OCI-LY3 (cell line): ENCODE data around the gene NCKAP5.

Experiments
- H2AFZ ChIP-seq: fragments of 200-600, 300-600 bp; shearing (Covaris generic); 2 replicates; pipeline ENCODE4 v1.6.0; 2014; ENCODE audit warnings: antibody characterized with exemption, low read depth, low read length
- H3K27ac ChIP-seq: fragments of 200-600, 300-600 bp; sonication (generic); 2 replicates; pipeline ENCODE4 v1.5.1; 2014; ENCODE audit warnings: mild to moderate bottlenecking, low read length, moderate library complexity, mixed read lengths
- H3K27me3 ChIP-seq: fragments of 200-600, 300-600 bp; sonication (generic); 2 replicates; pipeline ENCODE4 v1.6.1; 2014; ENCODE audit warnings: low read depth, low read length, mixed read lengths
- H3K36me3 ChIP-seq: fragments of 200-600, 300-600 bp; sonication (generic); replicated peaks from 2 replicates; pipeline ENCODE3; 2014; ENCODE audit warnings: low read depth, low read length, mixed read lengths
- H3K4me1 ChIP-seq: fragments of 300-600, 200-600 bp; sonication (generic); 2 replicates; pipeline ENCODE4 v1.6.1; 2014; ENCODE audit warnings: low read length, mixed read lengths
- H3K4me2 ChIP-seq: fragments of 200-600, 300-600 bp; sonication (generic); 2 replicates; pipeline ENCODE4 v1.6.1; 2014; ENCODE audit warnings: low read length, mixed read lengths
- H3K4me3 ChIP-seq: fragments of 300-600, 200-600 bp; sonication (generic); 2 replicates; pipeline ENCODE4 v1.5.1; 2014; ENCODE audit warnings: antibody characterized with exemption, mild to moderate bottlenecking, low read length, moderate library complexity
- H3K79me2 ChIP-seq: fragments of 300-600, 200-600 bp; shearing (Covaris generic); 2 replicates; pipeline ENCODE4 v1.6.1; 2014; ENCODE audit warnings: mild to moderate bottlenecking, low read length, mixed read lengths
- H3K9ac ChIP-seq: fragments of 300-600, 200-600 bp; shearing (Covaris generic); 2 replicates; pipeline ENCODE4 v1.6.0; 2014; ENCODE audit warnings: mild to moderate bottlenecking, low read length, moderate library complexity
- H3K9me3 ChIP-seq: fragments of 200-600, 300-600 bp; shearing (Covaris generic); 2 replicates; pipeline ENCODE4 v1.6.1; 2014; ENCODE audit warnings: low read length, mixed read lengths; ENCODE audit not compliant: insufficient read depth
- H4K20me1 ChIP-seq: fragments of 200-600, 300-600 bp; sonication (generic); 2 replicates; pipeline ENCODE4 v1.6.1; 2016; ENCODE audit warnings: low read length, mixed read lengths; ENCODE audit not compliant: insufficient read depth
- EZH2phosphoT487 ChIP-seq: fragments of 200-600 bp; shearing (Covaris generic); IDR thresholded peaks from 2 replicates; pipeline ENCODE4 v1.6.1; 2018; ENCODE audit warnings: antibody characterized with exemption, mixed run types, low read depth
- TF ChIP-seq, protein P1 (sequence below): fragments of 200-600, 300-600 bp; sonication (generic); IDR thresholded peaks from 2 replicates; pipeline ENCODE4 v1.5.1; 2014; ENCODE audit warnings: antibody characterized with exemption, low read length, low read depth

The NCKAP5 gene

DNA sequence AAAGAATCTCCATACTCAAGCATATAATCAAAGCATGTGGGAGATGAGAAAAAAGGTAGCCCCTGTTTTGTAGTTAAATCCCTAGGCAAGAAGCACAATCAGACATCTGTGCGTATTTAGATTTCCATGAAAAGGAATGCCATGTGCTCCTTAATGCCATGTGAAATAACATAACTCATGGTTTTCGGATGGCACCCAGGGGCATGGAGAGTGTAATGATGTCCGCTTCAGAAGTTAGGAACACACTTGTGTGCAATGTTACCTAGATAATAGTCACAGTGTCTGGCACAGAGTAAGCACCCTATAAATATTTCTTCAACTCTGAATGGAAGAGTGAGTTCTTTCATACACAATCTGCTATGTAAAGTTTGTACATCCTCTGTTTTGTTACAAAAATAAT lies 197.0 kb downstream of the NCKAP5 start:
- Histone ChIP-seq H3K9ac (no peak overlapping the region), H3K36me3 (no peaks in the 10 kb centered on the region), H3K9me3 (no peaks in the 10 kb centered on the region), H3K4me2 (no peak overlapping the region), H3K4me3 (no peak overlapping the region), H4K20me1 (no peaks in the 10 kb centered on the region), H2AFZ (no peak overlapping the region), H3K27ac (no peak overlapping the region), H3K79me2 (no peaks in the 10 kb centered on the region), H3K27me3 (0 out of 2 replicates have a peak, but pooled peaks cover 6% of the 10 kb centered on the region), H3K4me1 (no peaks in the 10 kb centered on the region)
- TF ChIP-seq EZH2phosphoT487, result no peak
- TF ChIP-seq, protein P1, sequence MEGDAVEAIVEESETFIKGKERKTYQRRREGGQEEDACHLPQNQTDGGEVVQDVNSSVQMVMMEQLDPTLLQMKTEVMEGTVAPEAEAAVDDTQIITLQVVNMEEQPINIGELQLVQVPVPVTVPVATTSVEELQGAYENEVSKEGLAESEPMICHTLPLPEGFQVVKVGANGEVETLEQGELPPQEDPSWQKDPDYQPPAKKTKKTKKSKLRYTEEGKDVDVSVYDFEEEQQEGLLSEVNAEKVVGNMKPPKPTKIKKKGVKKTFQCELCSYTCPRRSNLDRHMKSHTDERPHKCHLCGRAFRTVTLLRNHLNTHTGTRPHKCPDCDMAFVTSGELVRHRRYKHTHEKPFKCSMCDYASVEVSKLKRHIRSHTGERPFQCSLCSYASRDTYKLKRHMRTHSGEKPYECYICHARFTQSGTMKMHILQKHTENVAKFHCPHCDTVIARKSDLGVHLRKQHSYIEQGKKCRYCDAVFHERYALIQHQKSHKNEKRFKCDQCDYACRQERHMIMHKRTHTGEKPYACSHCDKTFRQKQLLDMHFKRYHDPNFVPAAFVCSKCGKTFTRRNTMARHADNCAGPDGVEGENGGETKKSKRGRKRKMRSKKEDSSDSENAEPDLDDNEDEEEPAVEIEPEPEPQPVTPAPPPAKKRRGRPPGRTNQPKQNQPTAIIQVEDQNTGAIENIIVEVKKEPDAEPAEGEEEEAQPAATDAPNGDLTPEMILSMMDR, result no peak

DNA sequence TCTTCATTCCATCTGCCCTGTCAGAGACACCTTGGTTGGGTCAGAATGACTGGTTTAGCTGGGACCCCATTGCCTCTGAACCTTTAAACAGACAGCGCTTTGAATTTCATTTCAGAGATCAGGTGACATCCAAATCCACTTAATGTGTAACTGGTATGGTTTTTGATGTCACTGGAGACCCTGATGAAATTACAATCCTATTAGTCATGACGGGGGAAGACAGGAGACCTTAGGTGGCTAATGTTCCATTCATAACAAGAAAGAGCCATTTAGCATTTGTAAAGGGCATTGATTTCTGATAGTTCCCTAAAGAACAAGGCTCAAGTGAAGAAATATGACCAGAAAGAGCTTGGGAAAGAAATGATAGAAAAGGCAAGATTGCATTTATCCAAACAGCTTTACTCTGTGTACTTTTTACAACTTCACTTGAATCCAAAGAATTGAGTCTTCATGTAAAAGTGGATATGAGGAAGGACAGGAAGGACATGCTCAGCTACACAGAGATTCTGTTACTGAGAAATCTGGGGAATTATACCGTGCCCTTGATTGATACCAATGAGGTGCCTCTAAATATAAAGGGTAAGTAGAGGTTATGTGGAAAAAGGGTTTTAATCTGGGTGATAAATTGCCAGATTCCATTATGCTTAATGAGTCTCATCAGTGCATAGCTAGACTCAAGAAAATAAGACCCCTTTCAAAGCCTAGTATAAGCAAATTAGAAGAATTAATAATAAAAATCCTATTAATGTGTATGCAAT lies 198.2 kb downstream of the NCKAP5 start:
- Histone ChIP-seq H3K27me3 (0 out of 2 replicates have a peak, but pooled peaks cover 6% of the 10 kb centered on the region), H3K4me1 (no peaks in the 10 kb centered on the region), H4K20me1 (no peaks in the 10 kb centered on the region), H3K27ac (no peak overlapping the region), H3K4me3 (no peak overlapping the region), H3K79me2 (no peaks in the 10 kb centered on the region), H3K36me3 (no peaks in the 10 kb centered on the region), H3K4me2 (no peak overlapping the region), H2AFZ (no peak overlapping the region), H3K9me3 (no peaks in the 10 kb centered on the region), H3K9ac (no peak overlapping the region)
- TF ChIP-seq, protein P1, result no peak
- TF ChIP-seq EZH2phosphoT487, result no peak

DNA sequence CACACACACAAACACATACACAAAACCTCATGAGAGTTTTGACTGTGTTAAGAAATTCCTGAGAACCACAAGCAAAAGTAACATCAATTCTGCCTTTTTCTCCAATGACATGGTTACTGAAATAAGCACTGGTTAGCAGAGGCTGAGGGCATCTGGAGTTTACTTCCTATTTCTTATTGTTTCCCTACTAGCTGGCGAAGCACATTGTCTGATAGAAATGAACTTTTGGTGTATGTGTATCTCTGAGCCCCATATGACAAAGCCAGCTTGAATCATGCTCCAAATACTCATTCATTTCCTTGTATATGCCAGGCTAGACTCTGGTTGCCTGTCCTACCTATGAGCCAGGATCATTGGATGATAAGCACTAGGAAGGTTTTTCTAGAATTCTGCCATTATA lies 203.1 kb downstream of the NCKAP5 start:
- H3K9me3 ChIP-seq, result no peaks in the 10 kb centered on the region
- H3K36me3 ChIP-seq, result no peaks in the 10 kb centered on the region
- no peaks in the 10 kb centered on the region for H3K4me1 ChIP-seq
- no peak overlapping the region for H3K9ac ChIP-seq
- H4K20me1 ChIP-seq, result no peaks in the 10 kb centered on the region
- no peak overlapping the region for H3K4me2 ChIP-seq
- no peak overlapping the region for H2AFZ ChIP-seq
- TF ChIP-seq, protein P1, result no peak
- TF ChIP-seq EZH2phosphoT487, result no peak
- H3K27ac ChIP-seq, result no peak overlapping the region
- H3K27me3 ChIP-seq, result 0 out of 2 replicates have a peak, but pooled peaks cover 6% of the 10 kb centered on the region
- H3K4me3 ChIP-seq, result no peak overlapping the region
- no peaks in the 10 kb centered on the region for H3K79me2 ChIP-seq

DNA sequence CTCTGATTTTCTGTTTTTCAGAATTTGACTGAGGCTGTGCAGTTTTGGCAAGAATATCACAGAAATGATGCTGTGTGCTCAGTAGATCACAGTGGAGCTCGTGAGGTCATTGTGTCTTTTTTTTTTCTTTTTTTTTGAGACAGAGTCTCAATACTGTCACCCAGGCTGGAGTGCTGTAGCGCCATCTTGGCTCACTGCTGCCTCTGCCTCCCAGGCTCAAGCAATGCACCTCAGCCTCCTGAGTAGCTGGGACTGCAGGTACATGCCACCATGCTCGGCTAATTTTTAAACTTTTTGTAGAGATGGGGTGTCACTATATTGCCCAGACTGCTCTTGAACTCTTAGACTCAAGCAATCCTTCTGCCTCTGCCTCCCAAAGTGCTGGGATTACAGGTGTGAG lies 203.6 kb downstream of the NCKAP5 start:
- Histone ChIP-seq H3K4me2 (no peak overlapping the region), H3K79me2 (no peaks in the 10 kb centered on the region), H3K9me3 (no peaks in the 10 kb centered on the region), H3K27me3 (0 out of 2 replicates have a peak, but pooled peaks cover 6% of the 10 kb centered on the region), H3K36me3 (no peaks in the 10 kb centered on the region), H3K27ac (no peak overlapping the region), H3K4me3 (no peak overlapping the region), H2AFZ (no peak overlapping the region), H3K9ac (no peak overlapping the region), H4K20me1 (no peaks in the 10 kb centered on the region), H3K4me1 (no peaks in the 10 kb centered on the region)
- TF ChIP-seq EZH2phosphoT487, result no peak
- TF ChIP-seq, protein P1, result no peak
